HEK293 (cell line): ENCODE data around the gene MTURN.

Experiments used
- CTCF ChIA-PET: fragments of 350-600 bp; formaldehyde crosslinking; extraction: SDS; loops from one replicate; lab custom pipeline; 2021; ENCODE audit warnings: antibody characterized with exemption; lab: Yijun Ruan, JAX
- POLR2A ChIA-PET: fragments of 300-600 bp; formaldehyde crosslinking; extraction: SDS; loops from one replicate; lab custom pipeline; 2020; ENCODE audit warnings: antibody characterized with exemption, inconsistent platforms; lab: Yijun Ruan, JAX
- H3K27ac ChIP-seq: fragments of 200-500 bp; sonication (Bioruptor generic); 2 replicates; pipeline ENCODE4 v1.5.1; 2014; ENCODE audit warnings: low read depth, low read length, control low read depth, inconsistent platforms; ENCODE audit errors: extremely low read depth
- H3K36me3 ChIP-seq, 2 experiments: fragments of 200-500 bp in 1 of 2; sonication (Bioruptor generic) in 1 of 2; 1 replicate in 1 of 2; 2 replicates in 1 of 2; pipeline ENCODE4 v1.5.1; 2014 to 2017; ENCODE audit warnings: inconsistent platforms in 2 of 2, low read length in 2 of 2; ENCODE audit not compliant: control insufficient read depth in 2 of 2, insufficient read depth in 1 of 2
- H3K4me1 ChIP-seq: fragments of 200-500 bp; sonication (Bioruptor generic); 2 replicates; pipeline ENCODE4 v1.5.1; 2014; ENCODE audit warnings: mild to moderate bottlenecking, low read length, inconsistent platforms; ENCODE audit not compliant: control insufficient read depth, insufficient read depth
- H3K4me3 ChIP-seq: 2 replicates; pipeline ENCODE4 v1.5.1; 2011; ENCODE audit warnings: low read depth, mild to moderate bottlenecking, control low read depth, low read length, moderate library complexity
- H3K9me3 ChIP-seq: fragments of 200-500 bp; sonication (Bioruptor generic); 2 replicates; pipeline ENCODE4 v1.5.1; 2014; ENCODE audit warnings: low read depth, low read length, inconsistent platforms; ENCODE audit not compliant: control insufficient read depth, insufficient read depth
- EGR2 ChIP-seq: fragments of 450-650 bp; formaldehyde crosslinking; IDR thresholded peaks from 2 replicates; pipeline ENCODE4 v1.5.1; 2016; ENCODE audit warnings: low read depth, missing biosample characterization, missing genetic modification characterization
- GLI2 ChIP-seq: fragments of 450-650 bp; formaldehyde crosslinking; IDR thresholded peaks from 2 replicates; pipeline ENCODE4; 2017; ENCODE audit warnings: missing biosample characterization, missing genetic modification characterization, low read depth, borderline replicate concordance
- GLIS2 ChIP-seq: fragments of 450-650 bp; formaldehyde crosslinking; IDR thresholded peaks from 2 replicates; pipeline ENCODE4 v1.5.1; 2016; ENCODE audit warnings: missing biosample characterization, missing genetic modification characterization
- HOXD13 ChIP-seq: sonication (generic); formaldehyde crosslinking; IDR thresholded peaks from 2 replicates; pipeline ENCODE4 v1.8.0; 2022; ENCODE audit warnings: missing genetic modification reagents, borderline replicate concordance
- KLF10 ChIP-seq: fragments of 450-650 bp; IDR thresholded peaks from 2 replicates; pipeline ENCODE4 v1.5.1; 2018; ENCODE audit warnings: missing biosample characterization, mild to moderate bottlenecking, missing genetic modification characterization
- SP2 ChIP-seq: fragments of 450-650 bp; formaldehyde crosslinking; IDR thresholded peaks from 2 replicates; pipeline ENCODE4 v1.5.1; 2016; ENCODE audit warnings: missing biosample characterization, missing genetic modification characterization
- SP7 ChIP-seq: fragments of 450-650 bp; formaldehyde crosslinking; IDR thresholded peaks from 2 replicates; pipeline ENCODE4 v1.5.1; 2016; ENCODE audit warnings: missing biosample characterization, missing genetic modification characterization
- ZBTB6 ChIP-seq: fragments of 450-650 bp; formaldehyde crosslinking; IDR thresholded peaks from 2 replicates; pipeline ENCODE4 v1.5.1; 2017; ENCODE audit warnings: missing biosample characterization, missing genetic modification characterization
- ZFHX2 ChIP-seq: fragments of 450-650 bp; formaldehyde crosslinking; conservative IDR thresholded peaks from 2 replicates; pipeline ENCODE4 v1.5.1; 2016; ENCODE audit warnings: missing biosample characterization, missing genetic modification characterization
- ZNF169 ChIP-seq: fragments of 450-650 bp; formaldehyde crosslinking; IDR thresholded peaks from 2 replicates; pipeline ENCODE4 v1.5.1; 2016; ENCODE audit warnings: missing biosample characterization, missing genetic modification characterization
- ZNF366 ChIP-seq: fragments of 450-650 bp; formaldehyde crosslinking; conservative IDR thresholded peaks from 2 replicates; pipeline ENCODE4 v1.5.1; 2016; ENCODE audit warnings: missing biosample characterization, missing genetic modification characterization
- ZNF416 ChIP-seq: fragments of 450-650 bp; formaldehyde crosslinking; IDR thresholded peaks from 2 replicates; pipeline ENCODE4 v1.5.1; 2016; ENCODE audit warnings: missing biosample characterization, missing genetic modification characterization
- ZNF423 ChIP-seq: fragments of 450-650 bp; formaldehyde crosslinking; IDR thresholded peaks from 2 replicates; pipeline ENCODE4 v1.5.1; 2016; ENCODE audit warnings: missing biosample characterization, missing genetic modification characterization
- ZNF510 ChIP-seq: fragments of 450-650 bp; formaldehyde crosslinking; IDR thresholded peaks from 2 replicates; pipeline ENCODE4 v1.5.1; 2018; ENCODE audit warnings: mild to moderate bottlenecking, missing genetic modification characterization, missing biosample characterization; ENCODE audit not compliant: insufficient replicate concordance
- ZNF529 ChIP-seq: fragments of 450-650 bp; formaldehyde crosslinking; IDR thresholded peaks from 2 replicates; pipeline ENCODE4 v1.5.1; 2017; ENCODE audit warnings: missing genetic modification characterization, missing biosample characterization; ENCODE audit not compliant: insufficient replicate concordance
- ZNF549 ChIP-seq: fragments of 450-650 bp; IDR thresholded peaks from 2 replicates; pipeline ENCODE4 v1.5.1; 2018; ENCODE audit warnings: missing biosample characterization, missing genetic modification characterization, mild to moderate bottlenecking, inconsistent platforms, moderate library complexity
- ZNF639 ChIP-seq: fragments of 450-650 bp; formaldehyde crosslinking; IDR thresholded peaks from 2 replicates; pipeline ENCODE4 v1.5.1; 2016; ENCODE audit warnings: missing biosample characterization, missing genetic modification characterization
- ZNF677 ChIP-seq: fragments of 450-650 bp; IDR thresholded peaks from 2 replicates; pipeline ENCODE4 v1.5.0; 2018; ENCODE audit warnings: missing biosample characterization, mild to moderate bottlenecking, missing genetic modification characterization, moderate library complexity
- ZNF701 ChIP-seq: fragments of 450-650 bp; formaldehyde crosslinking; IDR thresholded peaks from 2 replicates; pipeline ENCODE4 v1.5.1; 2016; ENCODE audit warnings: missing biosample characterization, missing genetic modification characterization
- ZXDB ChIP-seq: fragments of 450-650 bp; formaldehyde crosslinking; IDR thresholded peaks from 2 replicates; pipeline ENCODE4 v1.5.1; 2016; ENCODE audit warnings: missing biosample characterization, missing genetic modification characterization
- TF ChIP-seq, protein P1 (sequence below): fragments of 450-650 bp; formaldehyde crosslinking; IDR thresholded peaks from 2 replicates; pipeline ENCODE4; 2016; ENCODE audit warnings: missing biosample characterization, missing genetic modification characterization
- TF ChIP-seq, protein P2 (sequence below): fragments of 450-650 bp; formaldehyde crosslinking; IDR thresholded peaks from 2 replicates; pipeline ENCODE4 v1.5.1; 2016; ENCODE audit warnings: missing biosample characterization, missing genetic modification characterization

MTURN gene

DNA sequence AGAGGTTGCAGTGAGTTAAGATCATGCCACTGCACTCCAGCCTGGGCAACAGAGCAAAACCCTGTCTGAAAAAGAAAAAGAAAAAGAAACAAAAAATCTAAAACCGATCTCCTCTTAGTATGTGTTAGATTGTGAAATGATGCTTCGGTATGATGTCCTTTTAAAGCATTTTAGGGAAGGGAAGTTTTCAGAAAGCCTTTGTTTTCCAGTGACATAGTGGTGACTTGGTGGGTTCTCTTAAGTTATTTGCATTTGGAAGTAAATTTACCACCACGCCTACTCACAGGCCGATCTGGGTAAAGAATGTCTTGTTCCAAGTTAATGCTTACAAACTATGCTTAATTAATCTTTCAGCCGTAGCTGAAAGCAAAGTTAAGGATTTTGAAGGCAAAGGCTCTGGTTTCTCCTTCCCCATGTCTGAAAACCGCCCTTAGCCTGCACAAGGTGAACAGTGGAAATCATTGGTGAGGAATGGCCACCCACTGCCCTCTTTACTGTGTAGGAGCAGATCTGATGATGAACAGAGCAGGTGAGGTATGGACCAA is 10.7 kb downstream of the MTURN start:
- H3K4me3 ChIP-seq: no peak overlapping the region
- H3K9me3 ChIP-seq: no peaks in the 10 kb centered on the region
- CTCF ChIA-PET: no interaction called here
- TF ChIP-seq ZNF416 (tag by site-specific recombination): no peak
- TF ChIP-seq, protein P1, sequence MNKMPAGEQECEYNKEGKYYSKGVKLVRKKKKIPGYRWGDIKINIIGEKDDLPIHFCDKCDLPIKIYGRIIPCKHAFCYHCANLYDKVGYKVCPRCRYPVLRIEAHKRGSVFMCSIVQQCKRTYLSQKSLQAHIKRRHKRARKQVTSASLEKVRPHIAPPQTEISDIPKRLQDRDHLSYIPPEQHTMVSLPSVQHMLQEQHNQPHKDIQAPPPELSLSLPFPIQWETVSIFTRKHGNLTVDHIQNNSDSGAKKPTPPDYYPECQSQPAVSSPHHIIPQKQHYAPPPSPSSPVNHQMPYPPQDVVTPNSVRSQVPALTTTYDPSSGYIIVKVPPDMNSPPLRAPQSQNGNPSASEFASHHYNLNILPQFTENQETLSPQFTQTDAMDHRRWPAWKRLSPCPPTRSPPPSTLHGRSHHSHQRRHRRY (tag by site-specific recombination): no peak
- no peak for TF ChIP-seq ZNF366 (tag by site-specific recombination)
- TF ChIP-seq ZNF701 (tag by site-specific recombination): no peak
- TF ChIP-seq ZNF423 (tag by site-specific recombination): no peak
- TF ChIP-seq ZNF510 (tag by site-specific recombination): no peak
- no peak for TF ChIP-seq ZNF677 (tag by site-specific recombination)
- TF ChIP-seq, protein P2, sequence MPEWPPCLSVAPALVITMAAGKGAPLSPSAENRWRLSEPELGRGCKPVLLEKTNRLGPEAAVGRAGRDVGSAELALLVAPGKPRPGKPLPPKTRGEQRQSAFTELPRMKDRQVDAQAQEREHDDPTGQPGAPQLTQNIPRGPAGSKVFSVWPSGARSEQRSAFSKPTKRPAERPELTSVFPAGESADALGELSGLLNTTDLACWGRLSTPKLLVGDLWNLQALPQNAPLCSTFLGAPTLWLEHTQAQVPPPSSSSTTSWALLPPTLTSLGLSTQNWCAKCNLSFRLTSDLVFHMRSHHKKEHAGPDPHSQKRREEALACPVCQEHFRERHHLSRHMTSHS (tag by site-specific recombination): no peak
- no peak for TF ChIP-seq KLF10 (tag by site-specific recombination)
- TF ChIP-seq ZNF529: no peak
- no peak for TF ChIP-seq SP2
- no peak for TF ChIP-seq ZNF639 (tag by site-specific recombination)
- no peak for TF ChIP-seq HOXD13 (CRISPR knock-in tag)
- no peak for TF ChIP-seq ZBTB6 (tag by site-specific recombination)
- TF ChIP-seq SP7 (tag by site-specific recombination): no peak
- TF ChIP-seq ZNF169 (tag by site-specific recombination): no peak
- no peak for TF ChIP-seq ZXDB (tag by site-specific recombination)
- POLR2A ChIA-PET: interaction anchor here (0.6 kb wide), 1 partner anchor 138 kb away, joined by 3 read pairs; no protein-coding TSS in a partner anchor
- H3K27ac ChIP-seq: no peak overlapping the region
- H3K36me3 ChIP-seq: peaks cover 0 to 4% of the 10 kb centered on the region in 2 experiments; a peak in 1 of 3 replicates
- H3K4me1 ChIP-seq: peaks cover 47% of the 10 kb centered on the region

- CTCF ChIA-PET: interaction anchor here (0.7 kb wide), 1 partner anchor 71 kb away, joined by 3 read pairs; no protein-coding TSS in a partner anchor
- POLR2A ChIA-PET: interaction anchor here (1.4 kb wide), 1 partner anchor 332 kb away, joined by 3 read pairs; no protein-coding TSS in a partner anchor
- Histone ChIP-seq H3K9me3 (no peaks in the 10 kb centered on the region), H3K36me3 (peaks cover 0 to 10% of the 10 kb centered on the region in 2 experiments; a peak in 1 of 3 replicates), H3K4me1 (peaks cover 47% of the 10 kb centered on the region), H3K27ac (no peak overlapping the region), H3K4me3 (no peak overlapping the region)
- TF ChIP-seq ZNF416 (tag by site-specific recombination): no peak
- no peak for TF ChIP-seq GLI2 (tag by site-specific recombination)
- no peak for TF ChIP-seq ZNF701 (tag by site-specific recombination)
- no peak for TF ChIP-seq GLIS2 (tag by site-specific recombination)
- peak; percentile 56; the same call in 1 of the 2 replicates for TF ChIP-seq EGR2
- TF ChIP-seq ZFHX2 (tag by site-specific recombination): peak; percentile 45
- TF ChIP-seq ZNF549: no peak
Measured at GRCh38 chr7:30146127-30146612, 11.4 kb downstream of the MTURN start.
